GM15510 (cell line): ENCODE results near the gene SMCO2.
A peak's percentile ranks its signal among the peaks of the same experiment; 100 is the strongest.

Experiments
- POLR2A ChIP-seq: IDR thresholded peaks from 3 replicates; pipeline ENCODE4 v1.6.1; 2011; ENCODE audit warnings: borderline replicate concordance; ENCODE audit not compliant: insufficient read length; ENCODE audit errors: extremely low read depth

Gene SMCO2

GRCh38 chr12:27505761-27506160, 59.2 kb downstream of the SMCO2 start:
- no peak for TF ChIP-seq POLR2A

DNA sequence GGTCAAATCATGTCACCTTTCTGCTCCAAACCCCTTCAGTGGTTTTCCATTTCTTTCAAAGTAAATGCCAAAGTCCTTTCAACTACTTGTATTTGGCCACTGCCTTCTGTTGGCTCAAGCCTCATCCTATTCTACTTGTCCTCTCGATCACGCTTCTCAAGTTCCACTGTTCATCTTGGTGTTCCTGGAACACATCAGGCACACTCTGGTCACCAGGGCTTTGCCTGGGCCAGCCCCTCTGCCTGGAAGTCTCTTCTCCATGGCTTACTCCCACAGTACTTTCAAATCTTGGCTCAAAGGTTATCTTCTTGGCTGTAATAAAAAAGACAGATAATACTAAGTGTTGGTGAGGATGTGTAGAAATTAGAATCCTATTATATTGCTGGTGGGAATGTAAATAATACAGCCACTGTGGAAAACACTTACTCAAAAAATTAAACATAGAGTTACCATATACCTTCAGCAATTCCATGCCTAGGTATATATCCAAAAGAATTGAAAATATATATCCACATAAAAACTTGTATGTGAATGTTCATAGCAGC, 60.2 kb downstream of the SMCO2 start:
- no peak for TF ChIP-seq POLR2A

DNA sequence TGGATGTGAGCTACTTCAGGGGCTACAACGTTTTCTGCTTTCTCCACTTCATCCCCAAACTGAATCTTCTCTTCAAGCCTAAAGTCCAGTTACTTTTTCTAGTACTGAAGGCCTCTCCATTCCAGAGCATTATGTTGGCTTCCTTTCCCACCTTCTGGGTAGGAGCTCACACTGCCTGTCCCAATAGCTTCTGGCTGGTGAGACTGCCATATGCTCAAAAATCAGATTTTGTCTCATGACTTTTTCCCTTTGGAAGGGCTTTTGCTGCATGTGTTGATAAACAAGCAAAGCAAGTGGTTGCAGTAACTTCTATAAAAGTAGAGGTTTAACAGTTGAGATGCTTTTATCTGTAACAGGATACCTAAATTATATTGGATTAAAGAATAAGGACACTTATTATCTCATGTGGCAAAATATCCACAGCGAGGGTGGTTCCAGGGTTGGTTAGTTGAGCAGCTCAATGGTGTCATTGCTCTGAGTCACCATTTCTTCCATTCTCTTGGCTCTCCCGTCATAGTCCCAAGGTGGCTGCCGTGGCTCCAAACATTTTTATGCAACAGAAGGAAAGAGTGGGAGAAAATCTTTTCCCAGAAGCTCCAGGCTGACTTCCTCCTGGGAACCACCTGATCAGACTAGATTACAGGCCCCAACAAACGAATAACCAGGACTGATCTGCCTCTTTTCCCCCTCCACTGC, 62.3 kb downstream of the SMCO2 start:
- no peak for TF ChIP-seq POLR2A

DNA sequence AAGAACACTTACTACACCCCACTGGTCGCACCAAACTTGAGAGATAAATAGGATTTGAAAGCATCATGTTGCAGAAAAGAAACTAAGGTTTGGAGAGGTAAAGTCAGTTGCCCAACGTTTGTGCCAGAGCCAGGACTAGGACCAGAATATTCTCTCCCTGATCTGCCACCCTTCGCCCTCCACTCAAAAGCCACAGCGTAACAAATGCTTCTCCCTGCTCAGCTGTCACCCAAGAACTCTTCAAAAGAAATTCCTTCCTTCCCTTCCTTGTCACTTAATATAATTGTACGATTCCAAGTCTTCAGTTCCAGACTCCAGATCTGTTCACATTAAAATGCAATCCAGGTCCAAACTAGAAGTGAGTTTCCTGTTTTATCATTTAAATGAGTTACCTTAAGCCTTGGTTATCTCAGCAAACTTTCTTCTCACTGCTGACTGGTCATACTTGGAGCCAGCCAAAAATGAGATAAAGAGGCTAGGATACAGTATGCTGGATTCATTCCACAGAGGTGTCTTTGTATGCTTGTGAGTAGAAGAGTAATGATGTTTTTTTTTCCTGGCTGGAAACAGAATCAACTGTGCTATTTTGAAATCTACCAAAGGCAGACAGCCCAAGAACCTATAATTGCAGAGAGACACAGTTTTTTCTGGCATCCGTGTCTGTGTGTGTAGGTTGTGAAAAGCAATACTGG, 64.6 kb downstream of the SMCO2 start:
- TF ChIP-seq POLR2A = no peak

- TF ChIP-seq POLR2A = no peak
Observed at GRCh38 chr12:27511723-27512045, 65.1 kb downstream of the SMCO2 start.

DNA sequence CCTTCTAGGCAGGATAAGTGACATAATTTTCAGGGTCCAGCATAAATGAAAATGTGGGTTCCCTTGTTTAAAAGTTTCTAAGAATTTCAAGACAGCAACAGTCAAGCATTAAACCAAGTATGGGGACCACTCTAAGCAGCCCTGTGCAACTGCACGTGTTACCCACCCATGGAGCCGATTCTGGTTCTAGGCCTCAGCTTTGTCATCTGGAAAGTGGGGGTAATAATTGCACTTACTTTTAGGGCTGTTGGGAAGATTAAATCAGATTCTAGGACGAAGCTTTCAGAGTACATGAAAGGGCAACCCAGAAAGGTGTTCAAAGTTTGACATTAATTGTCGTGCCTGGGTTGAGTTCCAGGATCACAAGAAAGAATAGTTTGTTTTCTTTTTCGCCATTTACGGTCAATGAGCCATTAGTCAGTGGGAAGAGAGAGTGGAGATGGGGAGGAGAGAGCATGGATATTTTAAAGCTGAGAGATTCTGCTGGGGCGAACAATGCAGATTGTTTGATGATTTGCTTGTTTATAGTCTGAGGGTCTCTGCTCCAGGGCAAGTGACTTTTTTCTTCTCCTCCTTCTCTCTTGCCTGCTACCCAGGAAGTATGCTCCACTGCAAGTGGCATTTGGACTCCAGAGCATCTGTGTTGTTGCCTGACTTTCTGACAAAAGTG, 66.8 kb downstream of the SMCO2 start:
- no peak for TF ChIP-seq POLR2A

- no peak for TF ChIP-seq POLR2A
Observed at GRCh38 chr12:27515671-27516070, 69.1 kb downstream of the SMCO2 start.

GRCh38 chr12:27516625-27517024, 70.1 kb downstream of the SMCO2 start:
- no peak for TF ChIP-seq POLR2A

- no peak for TF ChIP-seq POLR2A
Observed at GRCh38 chr12:27517546-27517945, 71.0 kb downstream of the SMCO2 start.

DNA sequence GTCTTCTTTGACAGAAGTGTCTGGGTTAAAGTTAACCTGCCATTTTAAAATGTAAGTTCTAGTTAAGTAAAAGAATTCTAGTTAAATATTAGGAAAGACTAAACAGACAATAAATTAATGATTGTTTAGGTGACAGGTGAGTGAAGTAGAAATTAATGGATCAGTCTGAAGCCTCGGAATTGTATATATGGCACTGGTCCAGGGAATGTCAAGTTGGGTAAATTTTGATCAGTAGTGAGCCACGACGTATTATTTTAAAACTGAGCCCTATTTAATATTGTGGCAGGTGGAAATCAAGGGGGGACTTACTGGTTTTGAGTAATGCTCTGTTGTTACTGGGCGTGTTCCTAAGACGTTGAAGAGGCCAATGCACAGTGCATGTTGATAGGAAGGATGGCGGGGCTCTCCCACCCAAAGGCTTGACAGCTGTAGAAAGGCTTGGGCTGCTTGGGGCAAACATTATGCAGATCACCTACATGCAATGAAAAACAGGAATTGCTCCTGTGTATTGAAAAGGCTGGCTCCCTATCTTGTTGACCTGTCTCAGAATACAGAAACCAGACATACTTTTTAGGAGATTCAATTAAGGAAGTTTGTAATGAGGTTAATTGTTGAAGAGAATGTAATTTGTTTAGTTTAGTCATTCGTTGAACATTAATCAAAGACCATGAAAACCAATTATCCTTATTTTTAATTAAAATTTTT, 71.6 kb downstream of the SMCO2 start:
- no peak for TF ChIP-seq POLR2A

DNA sequence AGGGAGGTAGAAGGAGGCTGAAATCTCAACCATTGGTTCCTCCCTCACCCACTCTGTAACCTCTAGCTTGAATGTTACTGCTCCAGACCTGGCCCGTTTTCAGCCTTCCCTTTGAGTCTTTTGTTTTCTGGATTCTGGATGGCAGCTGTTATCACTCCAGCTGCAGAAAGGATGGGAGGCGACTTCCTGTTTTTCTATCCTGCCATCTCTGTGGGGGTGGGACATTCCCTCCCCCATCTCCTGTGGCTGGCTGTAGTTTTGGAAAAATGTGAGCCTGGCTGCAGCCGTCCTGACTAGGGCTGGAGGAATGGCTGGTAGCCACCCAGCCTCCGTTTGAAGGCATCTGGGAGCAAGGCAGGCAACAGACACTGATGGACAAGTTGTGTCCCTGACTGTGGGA, 74.5 kb downstream of the SMCO2 start:
- TF ChIP-seq POLR2A = no peak

DNA sequence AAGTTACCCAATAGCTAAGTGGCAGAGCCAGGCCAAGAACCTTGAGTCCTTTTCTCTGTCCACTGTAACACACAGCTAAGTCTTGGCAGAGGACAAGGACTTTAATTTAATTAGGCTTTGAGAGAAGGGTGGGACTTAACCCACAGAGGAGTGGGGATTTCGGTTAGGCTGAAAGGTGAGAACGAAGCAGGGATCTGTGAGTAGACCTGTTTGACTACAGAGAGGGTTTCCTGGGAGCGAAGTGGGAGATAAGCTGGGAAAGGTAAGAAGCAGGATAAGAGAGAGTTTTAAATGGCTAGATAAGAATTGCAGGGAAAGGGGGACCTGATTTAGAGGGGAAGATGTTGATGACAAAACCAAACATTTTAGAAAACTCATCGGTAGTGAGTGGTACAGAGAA, 75.4 kb downstream of the SMCO2 start:
- TF ChIP-seq POLR2A = no peak

DNA sequence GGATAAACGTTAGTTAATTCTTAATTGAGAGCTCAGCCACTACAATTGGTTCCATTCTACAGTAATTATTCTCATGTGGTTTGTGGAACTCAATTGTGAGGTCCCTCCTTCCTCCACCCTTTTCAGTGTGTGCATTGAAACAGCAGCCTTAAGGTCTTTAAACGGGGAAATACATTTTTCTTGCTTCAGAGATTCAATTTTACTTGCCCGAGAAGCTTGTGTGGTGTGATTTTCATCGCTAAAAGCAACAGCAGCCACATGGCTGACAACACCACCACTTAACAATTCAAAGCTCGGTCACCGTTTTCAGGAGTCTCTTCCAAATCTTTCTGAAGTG, 76.7 kb downstream of the SMCO2 start:
- TF ChIP-seq POLR2A = no peak

DNA sequence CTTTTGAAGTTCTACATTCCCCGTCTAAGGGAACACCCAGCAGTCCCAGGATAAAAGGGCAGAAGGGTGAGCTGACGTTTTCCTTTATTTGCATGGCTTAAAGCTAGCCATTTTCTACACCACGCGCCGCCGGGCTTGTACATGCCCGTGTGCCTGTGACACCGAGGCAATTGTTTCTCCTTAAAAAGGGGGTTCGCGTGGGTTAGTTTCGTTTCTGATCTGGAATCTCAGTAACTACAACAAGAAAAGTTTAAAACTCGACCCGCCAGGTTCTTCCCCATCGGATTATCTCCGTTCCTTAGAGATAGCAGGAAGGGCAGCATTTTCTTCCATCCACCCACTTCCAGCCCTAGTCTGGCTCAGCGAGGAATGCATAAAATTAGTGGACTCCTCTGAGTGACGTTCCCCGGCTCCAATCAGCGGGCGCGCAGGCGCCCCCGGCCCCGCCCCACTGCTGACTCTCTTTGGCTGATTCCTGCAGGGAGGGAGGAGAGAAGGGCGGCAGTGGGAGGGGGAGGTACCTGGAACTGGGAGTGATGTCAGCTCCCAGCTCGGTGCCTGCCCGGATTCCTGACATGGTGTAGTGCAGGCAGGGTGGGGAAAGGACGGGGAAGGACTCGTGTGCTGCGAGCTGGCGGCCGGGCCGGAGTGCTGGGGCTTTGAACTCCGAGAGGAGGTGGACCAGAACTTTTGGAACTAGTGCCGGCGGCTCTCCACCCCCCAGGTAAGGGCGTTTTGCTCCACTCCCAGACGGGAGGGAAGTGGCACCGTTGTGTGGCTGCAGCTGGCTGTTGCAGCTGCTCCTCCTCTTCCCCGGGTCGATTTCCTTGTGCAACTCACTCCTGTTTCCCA, 77.3 kb downstream of the SMCO2 start, which contains the start of gene PPFIBP1:
PPFIBP1 (plus strand) TSS at position 565 of the 852 bp plus-strand sequence. CDS start 109,191 bp downstream, outside the sequence.
- TF ChIP-seq POLR2A = peak; percentile 59
